Fibroblast of lung (primary cell): ENCODE results near the gene TDRD9. TPM values are rescaled to one million over a fixed set of nuclear protein-coding genes. Genes with fewer than 3 reads are reported as not detected.

Source experiments
- DNase-seq, 2 donors: peaks; one replicate each; pipeline versions ENCODE4 v3.0.0 to v3.0.0-alpha.2; 2010; ENCODE audit warnings: low read depth in 2 of 2
- H2AFZ ChIP-seq: 2 replicates; pipeline ENCODE4 v1.5.1; 2012; ENCODE audit warnings: low read length, control low read depth, inconsistent platforms
- H3K27ac ChIP-seq: 2 replicates; pipeline ENCODE4 v1.5.1; 2011; ENCODE audit warnings: low read length, control low read depth; ENCODE audit not compliant: insufficient read depth
- H3K27me3 ChIP-seq: 2 replicates; pipeline ENCODE4 v1.5.1; 2011; ENCODE audit warnings: mild to moderate bottlenecking, low read length; ENCODE audit not compliant: control insufficient read depth, insufficient read depth
- H3K36me3 ChIP-seq: 2 replicates; pipeline ENCODE4 v1.5.1; 2011; ENCODE audit warnings: low read length; ENCODE audit not compliant: control insufficient read depth, insufficient read depth
- H3K4me1 ChIP-seq: 2 replicates; pipeline ENCODE4 v1.5.1; 2011; ENCODE audit warnings: low read length; ENCODE audit not compliant: control insufficient read depth, insufficient read depth; ENCODE audit errors: extremely low read depth
- H3K4me2 ChIP-seq: 2 replicates; pipeline ENCODE4 v1.5.1; 2011; ENCODE audit warnings: low read length, control low read depth; ENCODE audit not compliant: insufficient read depth; ENCODE audit errors: extremely low read depth
- H3K4me3 ChIP-seq, 4 experiments: fragments of 200-600 bp in 1 of 4; sonication (generic) in 1 of 4; replicated peaks in 1 of 4; 2 replicates each; pipeline ENCODE4 v1.5.1; 2011 to 2016; ENCODE audit warnings: low read length in 4 of 4, low read depth in 3 of 4, mild to moderate bottlenecking in 3 of 4, control low read depth in 2 of 4, inconsistent platforms in 1 of 4, mixed read lengths in 1 of 4; ENCODE audit not compliant: insufficient read depth in 1 of 4; ENCODE audit errors: control extremely low read depth in 1 of 4
- H3K79me2 ChIP-seq: 2 replicates; pipeline ENCODE4 v1.5.1; 2012; ENCODE audit warnings: mild to moderate bottlenecking, low read length, inconsistent platforms; ENCODE audit not compliant: control insufficient read depth, insufficient read depth
- H3K9ac ChIP-seq: 2 replicates; pipeline ENCODE4 v1.5.1; 2011; ENCODE audit warnings: mild to moderate bottlenecking, low read length, control low read depth; ENCODE audit not compliant: insufficient read depth
- H3K9me3 ChIP-seq: 2 replicates; pipeline ENCODE4 v1.5.1; 2012; ENCODE audit warnings: low read depth, low read length; ENCODE audit not compliant: control insufficient read depth, insufficient read depth
- H4K20me1 ChIP-seq: 2 replicates; pipeline ENCODE4 v1.5.1; 2011; ENCODE audit warnings: low read length; ENCODE audit not compliant: control insufficient read depth, insufficient read depth; ENCODE audit errors: extremely low read depth
- EZH2 ChIP-seq: IDR thresholded peaks from 2 replicates; pipeline ENCODE4 v1.5.1; 2012; ENCODE audit warnings: low read length, control low read depth, mild to moderate bottlenecking; ENCODE audit errors: missing control alignments
- polyA plus RNA-seq, 2 donors: library from polyadenylated mRNA; depleted of rRNA in 1 of 2; stranded (reverse) in 1 of 2; unstranded in 1 of 2; fragments of >200 nt; gene quantifications; 2 replicates each; pipeline ENCODE4 v1.2.1, GENCODE V29; 2011 to 2012; ENCODE audit warnings: missing spikeins in 1 of 2
- total RNA-seq: library from RNA; depleted of rRNA; stranded (reverse); fragments of >200 nt; gene quantifications from 2 replicates; pipeline ENCODE4 v1.2.1, GENCODE V29; 2014
- TF ChIP-seq, protein P1 (sequence below), 2 donors: IDR thresholded peaks in 1 of 2; conservative IDR thresholded peaks in 1 of 2; 1 replicate in 1 of 2; 2 replicates in 1 of 2; pipeline ENCODE4 v1.5.1; 2011 to 2012; ENCODE audit warnings: low read length in 2 of 2, control low read depth in 1 of 2, inconsistent platforms in 1 of 2, low read depth in 1 of 2, mild to moderate bottlenecking in 1 of 2

TDRD9 gene
- total and polyA plus RNA-seq, 2 donors (not counting 1 experiment from before 2014, with no cell fraction given) = 0.28 to 0.50 TPM

DNA sequence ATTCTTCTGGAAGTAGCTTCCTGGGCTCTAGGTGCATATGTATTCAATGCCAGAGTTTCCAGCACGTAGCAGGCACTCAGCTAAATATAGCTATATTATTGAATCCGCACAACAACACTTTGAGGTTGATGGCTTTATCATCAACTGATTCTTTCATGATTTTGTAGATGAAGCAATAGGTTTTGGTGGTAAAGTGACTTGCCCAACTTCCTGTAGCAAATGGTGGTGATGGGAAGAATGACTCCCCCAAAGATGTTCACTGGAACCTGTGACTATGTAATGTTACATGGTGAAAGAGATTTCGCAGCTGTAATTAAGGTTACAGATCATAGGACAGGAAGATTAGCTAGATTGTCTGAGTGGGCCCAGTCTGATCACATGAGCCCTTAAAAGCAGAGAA, 3.2 kb downstream of the TDRD9 start:
- H3K27me3 ChIP-seq = no peaks in the 10 kb centered on the region
- no peaks in the 10 kb centered on the region for H3K79me2 ChIP-seq
- no peaks in the 10 kb centered on the region for H3K4me1 ChIP-seq
- H4K20me1 ChIP-seq = no peaks in the 10 kb centered on the region
- H3K27ac ChIP-seq = no peak overlapping the region
- no peak overlapping the region for H3K4me3 ChIP-seq
- H3K9ac ChIP-seq = no peak overlapping the region
- TF ChIP-seq, protein P1, sequence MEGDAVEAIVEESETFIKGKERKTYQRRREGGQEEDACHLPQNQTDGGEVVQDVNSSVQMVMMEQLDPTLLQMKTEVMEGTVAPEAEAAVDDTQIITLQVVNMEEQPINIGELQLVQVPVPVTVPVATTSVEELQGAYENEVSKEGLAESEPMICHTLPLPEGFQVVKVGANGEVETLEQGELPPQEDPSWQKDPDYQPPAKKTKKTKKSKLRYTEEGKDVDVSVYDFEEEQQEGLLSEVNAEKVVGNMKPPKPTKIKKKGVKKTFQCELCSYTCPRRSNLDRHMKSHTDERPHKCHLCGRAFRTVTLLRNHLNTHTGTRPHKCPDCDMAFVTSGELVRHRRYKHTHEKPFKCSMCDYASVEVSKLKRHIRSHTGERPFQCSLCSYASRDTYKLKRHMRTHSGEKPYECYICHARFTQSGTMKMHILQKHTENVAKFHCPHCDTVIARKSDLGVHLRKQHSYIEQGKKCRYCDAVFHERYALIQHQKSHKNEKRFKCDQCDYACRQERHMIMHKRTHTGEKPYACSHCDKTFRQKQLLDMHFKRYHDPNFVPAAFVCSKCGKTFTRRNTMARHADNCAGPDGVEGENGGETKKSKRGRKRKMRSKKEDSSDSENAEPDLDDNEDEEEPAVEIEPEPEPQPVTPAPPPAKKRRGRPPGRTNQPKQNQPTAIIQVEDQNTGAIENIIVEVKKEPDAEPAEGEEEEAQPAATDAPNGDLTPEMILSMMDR (conservative IDR thresholded peaks at IDR 0.05 in 1 of 2, IDR thresholded peaks at IDR 0.05 in 1 of 2; ENCODE audit: low read depth in 1 of 2, low read length in 2 of 2) = no peak
- no peak for TF ChIP-seq EZH2
- no peaks in the 10 kb centered on the region for H3K36me3 ChIP-seq
- no peaks in the 10 kb centered on the region for H3K9me3 ChIP-seq
- DNase-seq = no peak
- H2AFZ ChIP-seq = no peak overlapping the region
- no peak overlapping the region for H3K4me2 ChIP-seq

DNA sequence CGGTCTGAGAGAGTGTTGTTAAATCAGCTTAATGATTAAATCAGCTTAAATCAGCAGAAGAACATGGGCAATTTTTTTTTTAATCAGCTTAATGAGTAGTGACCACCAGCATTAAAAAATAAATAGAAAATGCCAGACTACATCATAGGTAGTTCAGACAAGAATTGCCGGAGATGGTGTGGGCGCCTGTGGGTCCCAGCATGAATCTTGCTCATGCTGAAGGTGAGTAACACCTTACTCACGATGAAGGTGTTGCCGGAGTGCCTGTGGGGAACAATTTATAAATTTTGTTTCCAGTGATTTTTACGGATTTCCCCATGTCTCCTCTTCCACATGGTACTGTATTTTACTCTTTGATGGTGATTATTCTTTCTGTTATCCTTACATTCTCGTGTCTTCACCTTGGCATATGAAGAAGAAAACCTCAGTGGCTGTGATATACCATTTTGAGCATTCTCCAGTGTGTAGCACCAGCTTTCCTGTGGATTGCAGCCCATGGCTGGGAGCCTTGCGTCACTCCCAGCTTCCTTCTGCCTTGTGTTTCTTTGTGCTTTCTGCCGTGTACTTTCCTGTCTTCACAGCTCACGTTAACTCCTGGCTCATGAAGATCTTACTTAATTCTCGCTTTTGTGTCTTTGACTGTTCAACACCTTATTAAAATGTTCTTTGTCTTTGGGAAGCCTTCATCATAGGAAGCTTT, 4.7 kb downstream of the TDRD9 start:
- Histone ChIP-seq H3K27me3 (no peaks in the 10 kb centered on the region), H2AFZ (no peak overlapping the region), H3K4me2 (no peak overlapping the region), H3K4me1 (no peaks in the 10 kb centered on the region), H3K9ac (no peak overlapping the region), H3K4me3 (no peak overlapping the region), H3K27ac (no peak overlapping the region), H3K79me2 (no peaks in the 10 kb centered on the region), H3K36me3 (no peaks in the 10 kb centered on the region), H3K9me3 (no peaks in the 10 kb centered on the region), H4K20me1 (no peaks in the 10 kb centered on the region)
- no peak for DNase-seq
- TF ChIP-seq EZH2 = no peak
- TF ChIP-seq, protein P1 (conservative IDR thresholded peaks at IDR 0.05 in 1 of 2, IDR thresholded peaks at IDR 0.05 in 1 of 2; ENCODE audit: low read depth in 1 of 2, low read length in 2 of 2) = no peak

DNA sequence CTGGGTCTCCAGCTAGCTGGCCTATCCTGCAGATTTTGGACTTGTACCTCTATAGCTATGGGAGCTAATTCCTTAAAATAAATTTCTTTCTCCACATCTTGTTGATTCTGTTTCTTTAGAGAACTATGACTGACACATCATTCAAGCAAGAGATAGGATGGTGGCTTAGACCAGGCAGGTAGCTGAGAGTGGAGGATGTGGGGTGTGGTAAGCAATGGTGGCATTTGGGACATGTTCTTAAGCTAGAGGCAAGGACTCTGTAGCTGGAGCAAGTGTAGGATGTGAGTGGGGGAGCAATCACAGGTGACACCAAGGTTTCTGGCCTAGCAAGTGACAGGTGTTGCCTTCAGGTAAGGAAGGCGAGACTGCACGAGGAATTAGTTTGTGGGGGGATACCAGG, 6.8 kb downstream of the TDRD9 start:
- TF ChIP-seq EZH2 = no peak
- TF ChIP-seq, protein P1 (conservative IDR thresholded peaks at IDR 0.05 in 1 of 2, IDR thresholded peaks at IDR 0.05 in 1 of 2; ENCODE audit: low read depth in 1 of 2, low read length in 2 of 2) = no peak
- Histone ChIP-seq H3K4me3 (no peak overlapping the region), H3K4me2 (no peak overlapping the region), H3K79me2 (no peaks in the 10 kb centered on the region), H3K27ac (no peak overlapping the region), H4K20me1 (no peaks in the 10 kb centered on the region), H3K9me3 (no peaks in the 10 kb centered on the region), H3K9ac (no peak overlapping the region), H2AFZ (no peak overlapping the region), H3K4me1 (no peaks in the 10 kb centered on the region), H3K27me3 (no peaks in the 10 kb centered on the region), H3K36me3 (no peaks in the 10 kb centered on the region)
- DNase-seq = no peak
